HG02588 (cell line): ENCODE measurements around the gene KRTDAP.
"Not testable (repeated sequence)": the region's sequence is repeated elsewhere in the genome, so short reads cannot be mapped to it uniquely, and the experiment has no call there.

Source experiments
- ATAC-seq: cut with Tn5 transposase; IDR thresholded peaks from one replicate; pipeline ENCODE4 v1.9.1; 2021; ENCODE audit warnings: mild to moderate bottlenecking, moderate library complexity; ENCODE audit not compliant: unreplicated experiment

Gene KRTDAP

DNA sequence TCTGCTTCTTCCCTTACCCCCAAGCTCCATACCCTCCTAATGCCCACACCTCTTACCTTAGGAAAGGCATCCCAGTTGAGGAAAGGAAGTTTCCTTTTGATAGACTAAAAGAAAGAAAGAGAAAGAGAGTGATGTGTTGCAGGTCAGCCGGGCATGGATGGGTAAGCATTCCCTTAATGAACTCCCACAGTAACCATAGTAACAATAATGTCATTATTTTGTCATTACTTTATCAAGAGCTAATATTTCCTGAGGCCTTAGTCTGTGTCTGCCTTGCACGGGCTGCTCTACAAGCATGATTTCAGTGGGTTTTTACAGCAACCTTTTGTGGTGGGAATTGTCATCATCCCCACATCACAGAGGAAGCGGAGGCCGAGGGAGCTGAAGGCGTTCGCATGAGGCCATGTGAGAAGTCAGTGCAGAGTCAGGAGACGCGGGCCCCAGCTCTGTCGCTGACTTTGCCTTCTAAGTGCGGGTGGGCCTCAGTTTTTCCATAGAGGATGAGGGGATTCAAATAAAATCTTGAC, 2.5 kb downstream of the KRTDAP start:
- ATAC-seq, result no peak

DNA sequence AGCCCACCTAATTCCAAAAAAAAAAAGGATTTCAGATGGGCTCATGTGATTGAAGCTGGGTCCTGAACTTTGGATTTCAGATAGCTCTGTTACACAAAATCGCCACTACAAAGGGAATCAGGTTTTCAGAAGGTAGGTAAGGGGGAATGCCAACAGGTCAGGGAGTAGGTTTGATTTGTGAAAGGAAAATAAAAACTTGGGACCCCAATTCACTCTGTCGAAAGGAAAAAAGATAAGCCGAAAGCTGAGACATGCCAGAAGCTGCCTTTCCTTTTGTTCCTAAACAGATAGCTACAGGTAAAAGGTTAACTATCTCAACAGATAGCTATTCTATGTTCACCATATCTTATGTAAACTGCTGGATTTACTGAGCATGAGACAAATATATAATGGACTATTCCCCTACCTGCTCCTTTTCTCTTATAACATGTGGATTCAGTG, 4.0 kb downstream of the KRTDAP start:
- no peak for ATAC-seq

DNA sequence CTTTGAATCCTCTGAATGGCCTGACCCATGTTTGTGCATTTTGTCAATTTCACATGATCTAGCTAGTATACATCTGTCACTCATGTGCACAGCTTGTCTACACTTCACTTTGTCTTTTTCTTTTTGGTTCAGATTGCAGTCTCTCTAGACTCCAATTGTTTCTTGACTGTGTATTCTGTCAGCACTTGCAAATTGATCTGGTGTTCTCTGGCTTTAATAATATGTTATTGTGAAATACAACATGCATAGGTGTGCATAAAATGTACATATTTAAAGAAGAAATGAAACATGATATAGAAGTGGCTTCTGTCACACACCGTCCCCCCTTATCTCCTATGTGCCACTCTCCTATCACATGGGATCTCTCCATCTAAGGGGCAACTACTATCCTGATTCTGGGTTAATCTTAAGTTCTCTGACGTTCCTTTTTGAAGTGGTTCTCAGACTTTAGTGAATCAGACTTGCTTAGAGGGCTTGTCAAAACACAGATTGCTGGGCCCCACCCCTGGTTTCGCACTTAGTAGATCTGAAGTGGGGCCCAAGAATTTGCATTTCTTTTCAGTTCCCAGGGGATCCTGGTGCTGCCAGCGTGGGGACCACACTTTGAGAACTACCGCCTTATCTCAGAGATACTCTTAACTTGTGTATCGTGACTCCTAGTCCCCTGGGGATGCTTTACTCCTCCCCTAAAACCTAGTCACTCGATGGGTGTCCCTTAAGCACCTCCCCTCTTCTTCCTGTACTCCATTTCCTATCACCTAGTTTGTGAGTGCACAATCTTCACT, 5.8 kb downstream of the KRTDAP start:
- ATAC-seq, result peak; percentile 44

DNA sequence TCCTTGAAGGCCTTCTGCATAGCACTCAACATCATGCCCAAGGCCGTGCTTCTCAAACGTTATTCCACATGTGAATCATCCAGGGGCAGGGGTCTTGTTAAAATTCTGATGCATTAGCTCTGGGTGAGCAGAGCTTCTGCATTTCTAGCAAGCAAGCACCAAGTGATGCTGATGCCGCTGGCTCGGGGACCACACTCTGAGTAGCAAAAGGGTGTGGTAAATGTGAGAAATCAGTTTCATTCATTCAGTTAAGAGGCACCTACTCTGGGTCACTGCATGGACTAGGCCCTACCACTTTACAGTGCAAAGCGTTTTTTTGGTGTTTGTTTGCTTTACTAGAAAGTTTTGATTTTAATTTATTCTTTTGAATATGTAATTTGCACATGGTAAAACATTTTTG, 7.2 kb downstream of the KRTDAP start:
- ATAC-seq, result no peak

DNA sequence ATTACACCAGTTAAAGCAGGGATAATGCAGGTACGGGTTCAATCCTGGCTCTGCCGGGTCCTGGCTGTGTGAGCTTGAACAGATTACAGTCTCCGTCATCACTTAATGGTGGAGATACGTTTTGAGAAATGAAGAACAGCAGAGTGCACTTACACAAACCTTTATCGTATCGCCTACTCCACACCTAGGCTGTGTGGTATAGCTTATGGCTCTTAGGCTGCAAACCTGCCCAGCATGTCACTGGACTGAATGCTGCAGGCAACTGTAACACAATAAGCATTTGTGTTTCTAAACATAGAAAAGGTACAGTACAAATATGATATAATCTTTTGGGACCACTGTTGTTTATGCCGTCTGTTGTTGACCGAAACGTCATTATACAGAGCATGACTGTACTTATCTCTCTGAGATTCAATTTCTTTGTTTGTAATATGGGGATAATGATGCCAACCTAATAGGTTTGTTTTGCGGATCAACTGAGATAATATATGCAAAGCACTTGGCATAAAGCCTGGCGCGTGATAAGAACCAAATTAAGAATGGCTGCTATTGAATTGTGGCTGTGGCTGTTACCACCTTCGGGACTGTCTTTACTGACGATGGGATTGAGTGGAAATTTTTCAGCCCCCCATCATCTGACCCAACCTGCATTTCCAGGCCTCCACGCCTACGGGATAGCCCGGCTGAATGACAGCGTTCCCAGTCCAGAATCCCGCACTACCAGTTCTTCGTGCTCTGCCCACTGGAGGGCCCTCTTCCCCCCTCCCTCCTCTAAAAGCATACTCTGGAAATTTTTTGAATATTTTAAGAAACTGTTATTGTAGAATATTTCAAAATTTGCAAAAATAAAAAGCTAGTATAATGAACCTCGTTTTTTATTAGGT, 11.2 kb downstream of the KRTDAP start:
- no peak for ATAC-seq

DNA sequence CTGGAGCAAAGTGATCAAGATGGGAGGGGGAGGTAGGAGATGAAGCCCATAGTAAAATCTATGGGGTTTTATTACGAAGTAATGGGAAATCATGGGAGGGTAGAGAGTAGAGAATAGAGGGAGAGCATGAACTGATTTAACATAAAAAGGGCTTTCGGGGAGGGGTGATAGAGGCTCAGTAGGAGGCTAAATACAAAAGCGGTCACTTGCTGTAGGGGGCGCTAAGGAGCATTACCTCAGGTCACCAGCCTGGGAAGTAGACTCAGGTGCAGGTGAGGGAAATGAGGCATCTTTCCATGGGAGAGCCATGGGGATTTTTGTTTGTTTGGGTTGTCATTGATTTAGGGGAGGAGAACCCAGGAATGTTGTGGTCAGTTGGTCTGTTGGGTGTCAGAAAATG, 14.1 kb downstream of the KRTDAP start:
- ATAC-seq, result no peak

DNA sequence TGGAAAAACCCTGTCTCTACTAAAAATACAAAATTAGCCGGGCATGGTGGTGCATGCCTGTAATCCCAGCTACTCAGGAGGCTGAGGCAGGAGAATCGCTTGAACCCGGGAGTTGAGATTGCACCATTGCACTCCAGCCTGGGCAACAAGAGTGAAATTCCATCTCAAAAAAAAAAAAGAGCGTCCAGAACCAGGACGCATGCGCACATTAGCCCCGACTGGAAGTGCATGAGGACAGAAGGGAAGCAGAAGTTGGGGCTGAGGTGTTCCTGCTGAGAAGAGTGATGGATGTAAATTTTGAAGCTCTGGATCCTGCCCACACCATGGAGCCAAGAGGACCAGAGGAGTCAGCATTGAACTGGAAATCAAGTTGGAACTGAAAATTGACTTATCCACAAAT, 15.7 kb downstream of the KRTDAP start:
- not testable (repeated sequence) for ATAC-seq

DNA sequence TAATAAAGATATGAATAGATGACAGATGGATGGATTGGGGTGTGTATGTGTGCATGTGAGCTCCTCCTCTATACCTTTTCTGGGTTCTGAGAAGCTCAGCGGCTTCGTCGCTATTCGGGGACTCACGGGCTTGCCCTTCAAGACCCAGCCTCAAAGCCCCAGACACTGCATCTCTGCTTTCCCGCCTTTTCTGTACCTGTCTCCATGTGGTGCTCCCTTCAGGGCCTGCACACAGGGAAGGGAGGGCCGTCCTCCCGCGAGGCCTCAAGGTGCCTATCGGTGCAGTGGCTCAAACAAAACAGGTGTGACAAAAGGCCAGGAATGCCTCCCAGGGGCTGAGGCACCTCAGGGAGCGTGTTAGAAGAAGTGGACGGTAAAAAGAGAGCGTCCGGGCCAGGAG, 16.2 kb downstream of the KRTDAP start:
- no peak for ATAC-seq

DNA sequence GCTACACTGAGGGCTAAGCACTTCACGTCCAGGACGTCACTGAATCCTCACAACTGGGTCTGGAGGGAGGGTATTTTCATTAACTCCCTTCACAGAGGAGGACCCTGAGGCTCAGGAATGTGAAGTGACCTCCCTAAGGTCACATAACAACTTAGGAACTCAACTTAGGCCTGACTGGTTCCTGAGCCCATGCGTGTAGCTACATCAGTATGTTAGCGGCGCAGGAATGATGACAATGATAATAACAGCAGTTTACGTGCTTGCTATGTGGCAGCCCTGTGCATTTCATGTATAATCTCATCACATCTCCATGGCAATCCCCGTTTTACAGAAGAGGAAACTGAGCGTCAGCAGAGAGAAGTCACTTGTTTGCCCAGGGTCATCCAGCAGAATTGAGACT, 18.3 kb downstream of the KRTDAP start:
- ATAC-seq, result no peak

DNA sequence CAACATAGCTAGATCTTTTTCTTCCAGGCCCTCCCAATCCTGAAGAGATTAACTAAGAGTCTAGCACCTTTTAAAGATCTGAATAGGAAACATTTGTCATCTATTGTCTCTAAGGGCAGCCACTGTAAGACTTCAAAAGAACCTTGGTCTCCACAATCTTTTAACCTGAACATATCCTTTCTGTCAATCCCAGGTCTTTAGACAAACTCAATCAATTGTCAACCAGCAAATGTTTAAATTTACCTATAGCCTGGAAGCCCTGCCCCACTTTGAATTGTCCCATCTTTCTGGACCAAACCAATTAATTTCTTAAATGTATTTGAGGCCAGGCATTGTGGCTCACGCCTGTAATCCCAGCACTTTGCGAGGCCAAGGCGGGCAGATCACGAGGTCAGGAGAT, 19.2 kb downstream of the KRTDAP start:
- not testable (repeated sequence) for ATAC-seq

DNA sequence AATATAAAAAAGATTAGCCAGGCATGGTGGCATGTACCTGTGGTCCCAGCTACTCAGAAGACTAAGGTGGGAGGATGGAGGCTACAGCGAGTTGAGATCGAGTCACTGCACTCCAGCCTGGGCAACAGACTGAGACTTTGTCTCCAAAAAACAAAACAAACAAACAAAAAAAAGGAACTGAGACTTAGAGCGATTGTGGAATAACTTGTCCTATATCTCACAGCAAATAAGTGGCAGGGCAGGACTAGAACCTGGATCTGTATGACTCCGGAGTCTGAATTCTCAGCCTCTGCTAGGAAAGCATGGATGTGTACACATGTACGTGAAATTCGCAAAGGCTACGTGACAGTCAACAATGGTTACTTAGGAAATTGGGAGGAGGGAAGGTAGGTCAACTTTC, 20.1 kb downstream of the KRTDAP start:
- ATAC-seq, result no peak

DNA sequence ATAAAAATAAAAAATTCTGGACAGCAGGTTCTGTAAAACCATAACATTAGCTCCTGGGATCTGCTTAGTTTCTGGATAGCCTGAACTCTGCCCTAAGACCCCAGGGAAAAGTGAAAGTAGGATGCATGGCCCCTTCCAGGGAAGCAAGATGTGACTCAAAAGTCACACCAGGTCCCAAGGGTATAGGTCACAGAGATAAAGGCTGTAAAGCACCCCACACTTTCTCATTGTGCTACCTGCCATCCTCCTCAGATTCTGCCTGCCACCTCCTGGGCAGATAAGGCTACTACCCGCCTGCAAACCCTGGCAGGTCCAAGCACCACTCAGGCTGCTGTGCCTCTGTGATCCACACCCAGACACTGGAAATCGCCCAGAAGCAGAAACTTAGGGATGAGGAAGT, 21.6 kb downstream of the KRTDAP start:
- peak; percentile 49 for ATAC-seq

DNA sequence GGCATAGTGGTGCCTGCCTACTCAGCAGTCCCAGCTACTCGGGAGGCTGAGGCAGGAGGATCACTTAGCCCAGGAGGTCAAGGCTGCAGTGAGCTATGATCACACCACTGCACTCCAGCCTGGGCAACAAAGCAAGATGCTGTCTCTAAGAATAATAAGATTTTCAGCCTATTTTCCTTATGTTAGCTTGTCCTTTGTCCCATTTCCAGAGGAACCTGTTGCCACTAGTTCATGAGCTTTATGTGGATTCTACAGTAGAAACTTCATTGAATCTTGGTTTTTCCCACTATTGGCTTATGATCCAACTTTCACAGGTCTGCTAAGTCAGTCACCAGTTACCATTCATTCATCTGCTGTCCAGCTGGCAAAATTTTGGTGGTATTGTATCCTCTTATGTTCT, 24.0 kb downstream of the KRTDAP start:
- ATAC-seq, result no peak

DNA sequence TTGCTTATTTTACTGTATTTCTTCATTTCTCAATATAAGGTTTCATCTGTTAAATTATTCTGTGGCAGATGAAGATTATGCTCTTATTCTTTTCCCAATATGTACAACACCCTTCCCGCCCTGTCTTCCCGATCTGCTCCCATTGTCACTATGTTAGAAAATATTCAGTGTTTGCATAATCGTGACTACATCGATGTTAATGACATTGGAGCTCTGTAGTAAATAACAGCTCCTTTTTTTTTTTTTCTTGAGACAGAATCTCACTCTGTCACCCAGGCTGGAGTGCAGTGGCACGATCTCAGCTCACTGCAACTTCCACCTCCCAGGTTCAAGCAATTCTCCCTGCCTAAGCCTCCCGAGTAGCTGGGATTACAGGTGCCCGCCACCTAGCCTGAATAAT, 27.3 kb downstream of the KRTDAP start:
- not testable (repeated sequence) for ATAC-seq

DNA sequence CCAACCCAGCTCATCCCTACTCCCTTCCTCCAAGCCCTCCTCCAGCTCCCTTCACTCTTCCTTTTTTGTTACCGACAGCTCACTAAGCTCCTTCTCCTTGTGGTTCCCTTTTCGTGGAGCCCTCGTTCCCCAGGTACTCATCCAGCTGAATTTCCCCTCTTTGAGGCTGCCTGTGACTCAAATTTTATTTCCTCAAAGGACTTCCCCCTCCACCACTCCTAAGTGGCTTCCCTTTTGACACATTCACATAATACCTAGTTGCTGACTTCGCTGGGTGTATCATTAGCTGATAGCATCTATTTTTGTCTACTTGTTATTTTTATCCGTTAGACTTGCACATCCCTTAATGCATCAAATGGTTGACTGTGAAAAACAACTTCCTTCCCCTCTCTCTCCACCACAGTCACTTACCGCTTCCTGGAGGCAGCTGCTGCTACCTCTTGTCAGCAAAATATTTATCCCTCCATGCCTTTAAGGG, 27.7 kb downstream of the KRTDAP start:
- peak; percentile 48 for ATAC-seq

DNA sequence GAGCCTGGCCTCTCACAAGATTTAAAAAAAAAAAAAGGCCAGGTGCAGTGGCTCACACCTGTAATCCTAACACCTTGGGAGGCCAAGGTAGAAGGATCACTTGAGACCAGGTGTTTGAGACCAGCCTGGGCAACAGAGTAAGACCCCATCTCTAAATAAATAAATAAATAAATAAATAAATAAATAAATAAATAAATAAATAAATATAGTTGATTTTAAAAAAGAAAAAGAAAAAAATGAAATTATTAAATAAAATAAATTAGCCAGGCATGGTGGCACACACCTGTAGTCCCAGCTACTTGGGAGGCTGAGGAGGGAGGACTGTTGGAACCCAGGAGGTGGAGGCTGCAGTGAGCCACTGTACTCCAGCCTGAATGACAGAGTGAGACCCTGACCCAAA, 28.5 kb downstream of the KRTDAP start:
- ATAC-seq, result not testable (repeated sequence)

DNA sequence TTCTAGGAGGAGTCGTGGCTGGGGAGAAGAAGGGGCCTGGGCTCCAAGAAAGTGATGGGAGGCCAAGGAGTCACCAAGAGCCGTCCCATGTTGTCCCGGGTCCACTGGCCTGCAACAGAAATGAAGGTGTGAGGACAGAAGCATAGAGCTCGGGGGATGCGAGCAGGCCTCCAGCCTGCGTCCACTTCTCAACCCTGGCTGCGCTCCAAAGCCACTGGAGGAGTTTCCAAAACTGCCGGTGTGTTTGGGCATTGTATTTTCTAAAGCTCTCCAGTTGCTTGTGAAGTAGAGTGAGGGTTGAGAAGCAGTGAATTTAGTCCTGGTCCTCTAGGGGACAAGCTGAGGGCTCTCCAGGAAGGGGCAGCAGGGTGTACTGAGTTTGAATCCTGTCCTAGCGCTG, 29.2 kb downstream of the KRTDAP start:
- no peak for ATAC-seq

DNA sequence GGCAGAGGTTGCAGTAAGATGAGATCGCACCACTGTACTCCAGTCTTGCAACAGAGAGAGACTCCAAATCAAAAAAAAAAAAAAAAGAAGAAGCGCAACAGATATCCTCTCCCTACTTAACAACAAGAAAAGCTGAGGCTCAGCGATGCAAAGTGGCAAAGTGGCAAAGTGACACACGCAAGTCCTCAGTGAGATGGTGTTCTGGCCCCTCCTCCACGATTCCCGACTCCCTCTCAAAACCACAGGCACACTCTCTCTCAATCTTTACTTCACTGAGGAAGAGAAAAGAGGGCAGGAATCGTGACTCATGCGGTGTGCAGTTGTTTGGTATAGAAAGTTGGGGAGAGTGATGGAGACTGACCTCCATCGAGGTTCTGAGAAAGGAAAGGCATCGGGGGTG, 29.7 kb downstream of the KRTDAP start:
- ATAC-seq, result no peak

DNA sequence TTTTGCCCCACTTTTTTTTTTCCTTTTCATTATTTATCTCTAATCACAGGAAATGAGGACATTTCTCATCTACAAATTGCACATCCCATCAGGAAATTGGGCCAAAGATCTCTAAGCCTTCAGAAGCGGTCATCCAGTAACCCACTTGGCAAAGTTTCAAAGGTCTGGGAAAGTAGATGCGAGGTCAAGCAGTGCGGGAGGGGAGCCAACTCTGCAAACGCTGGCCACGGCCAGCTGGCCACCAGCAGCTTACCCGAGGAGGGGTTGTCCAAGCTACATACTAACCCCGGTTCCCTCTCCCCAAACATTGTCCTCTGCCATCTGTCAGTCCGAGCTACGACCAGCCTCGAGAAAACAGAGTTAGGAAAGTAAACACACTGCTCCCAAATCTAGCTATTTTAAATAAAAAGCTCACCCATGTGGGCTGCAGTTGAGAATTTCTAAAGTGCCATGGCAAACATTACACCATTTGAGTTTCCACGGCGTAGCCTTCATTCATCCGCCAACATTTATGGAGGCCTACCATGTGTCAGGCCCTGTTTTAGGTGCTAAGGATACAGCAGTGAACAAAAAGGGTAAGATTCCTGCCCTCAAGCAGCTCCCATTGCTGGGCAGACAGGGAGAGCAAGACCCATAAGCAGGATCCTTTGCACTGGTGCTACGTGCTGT, 30.7 kb downstream of the KRTDAP start:
- no peak for ATAC-seq

DNA sequence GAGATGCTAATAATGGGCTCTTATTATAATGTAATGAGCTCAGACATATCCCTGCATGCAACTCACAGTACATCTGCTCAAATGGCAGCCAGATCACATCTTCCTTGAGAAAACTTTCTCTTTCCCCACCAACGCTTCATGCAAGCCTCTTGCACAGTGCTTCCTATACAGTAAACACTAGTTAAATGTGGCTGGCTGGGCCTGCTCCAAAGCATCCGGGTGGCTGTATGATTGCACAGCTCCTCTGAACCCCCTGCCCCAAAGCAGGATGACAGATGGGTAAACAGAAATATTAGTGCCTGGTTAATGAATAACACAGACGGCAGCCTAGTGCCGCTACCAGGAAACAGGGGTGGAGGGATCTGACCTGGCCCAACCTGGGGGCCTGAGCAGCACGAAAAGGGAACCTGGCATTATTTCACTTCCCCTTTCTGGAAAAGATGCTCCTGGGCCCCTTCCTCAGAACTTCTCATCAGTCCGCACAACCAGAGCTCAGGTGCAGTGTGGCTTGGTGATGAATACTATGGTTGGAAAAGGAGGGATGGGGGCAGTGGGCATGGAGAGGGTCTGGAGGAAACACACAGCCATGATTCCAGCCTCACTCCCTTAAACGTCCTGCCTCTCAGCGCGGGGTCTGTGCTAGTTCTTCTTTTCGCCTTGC, 31.4 kb downstream of the KRTDAP start:
- peak; percentile 48 for ATAC-seq

DNA sequence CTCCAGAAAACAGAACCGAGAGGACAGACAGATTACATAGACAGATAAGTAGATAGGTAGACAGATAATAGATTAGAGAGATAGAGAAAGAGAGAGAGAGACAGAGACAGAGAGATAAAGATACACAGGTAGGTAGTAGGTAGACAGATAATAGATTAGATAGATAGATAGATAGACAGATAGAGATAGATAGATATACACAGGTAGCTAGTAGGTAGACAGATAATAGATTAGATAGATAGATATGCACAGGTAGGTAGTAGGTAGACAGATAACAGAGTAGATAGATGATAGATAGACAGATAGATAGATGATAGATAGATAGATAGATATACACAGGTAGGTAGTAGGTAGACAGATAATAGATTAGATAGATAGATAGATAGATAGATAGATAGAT, 32.1 kb downstream of the KRTDAP start:
- ATAC-seq, result no peak
